ENCODE measurements around the gene SPAG5.

SPAG5 gene

DNA sequence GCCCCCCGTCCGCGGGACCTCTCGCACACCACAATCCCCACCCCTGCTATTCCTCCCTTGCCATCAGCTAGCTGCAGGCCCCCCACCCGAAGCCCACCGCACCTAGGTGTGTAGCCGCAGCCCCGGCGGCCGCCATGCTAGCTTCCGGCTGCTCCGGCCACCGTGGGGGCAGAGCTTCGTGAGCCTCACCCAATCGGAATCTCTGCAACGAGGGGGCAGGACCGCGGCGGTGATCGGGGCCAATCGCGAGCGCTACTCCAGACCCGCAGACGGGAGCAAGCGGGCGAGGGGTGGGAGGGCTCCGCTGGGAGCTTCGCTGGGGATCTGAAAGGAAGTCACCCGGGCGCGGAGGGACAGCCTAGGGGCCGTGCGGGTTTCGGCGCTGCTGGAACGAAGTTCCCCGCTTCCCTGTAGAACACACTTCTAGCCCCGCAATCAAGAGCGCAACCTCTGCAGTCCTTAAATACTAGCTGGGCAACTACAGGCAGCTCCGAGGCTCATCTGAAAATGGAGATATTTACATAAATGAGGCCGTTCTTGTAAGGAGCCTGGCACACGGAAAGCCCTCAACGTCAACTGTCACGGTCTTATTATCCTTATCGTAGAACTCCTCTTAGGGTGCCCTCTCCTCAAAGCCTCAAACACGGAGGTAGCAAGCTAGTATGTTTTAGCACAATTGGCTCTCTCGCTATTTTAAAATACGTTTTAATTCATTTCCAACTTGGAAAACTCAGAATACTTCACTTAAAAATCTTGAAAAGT, 27.3 kb downstream of the SPAG5 start, which contains the start of gene PIGS:
Gene PIGS (minus strand): TSS at position 164 of the 762 bp plus-strand sequence. CDS start 28 bp downstream, at position 136.
- DNase-seq (ENCODE audit: low spot score) = peak; percentile 99

DNA sequence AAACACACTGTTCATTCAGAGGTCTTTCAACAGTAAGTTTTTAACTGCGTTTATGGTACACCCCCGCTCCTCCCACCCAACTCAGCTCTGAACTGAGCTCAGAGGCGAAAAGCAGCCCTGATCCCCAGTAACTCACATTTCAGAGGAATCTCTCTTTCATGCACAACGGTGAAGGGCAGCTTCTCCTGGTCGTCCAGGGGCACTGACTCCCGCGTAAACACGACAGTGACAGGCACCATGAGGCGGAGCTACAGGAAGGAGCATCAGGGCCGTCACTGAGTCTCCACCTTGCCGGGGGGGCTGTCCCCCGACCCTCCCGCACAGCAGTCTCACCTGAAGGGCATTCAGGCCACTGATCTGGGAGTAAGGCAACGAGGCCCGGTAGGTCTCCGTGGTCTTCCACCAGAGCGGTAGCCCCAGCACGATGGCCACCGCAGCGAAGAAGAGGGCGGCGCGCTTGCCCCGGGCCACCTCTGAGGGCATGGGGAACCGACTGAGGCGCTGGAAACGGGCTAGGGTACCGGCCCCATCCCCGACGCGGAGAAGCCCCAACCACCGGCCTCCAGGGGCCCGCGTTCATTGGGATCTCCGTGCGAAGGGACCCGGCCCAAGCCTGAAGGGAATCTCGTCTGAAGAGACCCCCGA, 28.0 kb downstream of the SPAG5 start:
- DNase-seq (ENCODE audit: low spot score) = peak; percentile 56

DNA sequence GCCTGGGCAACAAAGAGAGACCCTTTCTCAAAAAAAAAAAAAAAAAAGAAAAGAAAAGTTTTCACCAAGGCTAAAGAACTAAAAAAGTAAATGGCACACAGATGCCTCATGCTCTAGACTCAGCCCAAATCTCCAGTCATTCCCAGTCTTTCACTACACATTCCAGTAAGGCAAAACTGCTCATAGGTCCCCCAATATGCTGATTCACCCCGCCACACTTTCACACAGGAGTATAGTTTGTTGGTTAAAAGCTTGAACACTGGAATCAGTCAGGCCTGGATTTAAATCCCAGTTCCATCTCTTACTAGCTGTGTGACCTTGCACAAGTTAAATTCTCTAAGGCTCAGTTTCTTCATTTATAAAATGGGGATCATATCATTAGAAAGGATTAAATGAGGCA, 29.4 kb downstream of the SPAG5 start:
- no peak for DNase-seq (ENCODE audit: low spot score)

DNA sequence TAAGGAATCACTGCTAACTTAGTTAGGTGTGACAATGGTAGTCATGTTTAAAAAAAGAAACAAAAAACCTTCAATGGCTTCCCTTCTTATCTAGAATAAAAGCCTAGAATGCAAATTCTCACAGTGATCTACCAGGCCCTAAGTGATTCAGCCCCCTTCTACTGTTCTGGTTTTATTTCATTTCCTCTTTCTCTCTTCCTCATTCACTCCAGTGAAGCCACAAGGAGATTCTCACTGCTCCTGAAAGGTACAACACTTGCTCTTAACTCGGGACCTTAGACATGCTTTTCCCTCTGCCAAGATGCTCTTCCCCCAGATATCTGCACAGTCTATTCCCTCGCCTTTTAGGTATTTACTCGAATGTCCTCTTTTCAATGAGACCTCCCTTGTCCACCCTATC, 31.2 kb downstream of the SPAG5 start:
- DNase-seq (ENCODE audit: low spot score) = no peak

DNA sequence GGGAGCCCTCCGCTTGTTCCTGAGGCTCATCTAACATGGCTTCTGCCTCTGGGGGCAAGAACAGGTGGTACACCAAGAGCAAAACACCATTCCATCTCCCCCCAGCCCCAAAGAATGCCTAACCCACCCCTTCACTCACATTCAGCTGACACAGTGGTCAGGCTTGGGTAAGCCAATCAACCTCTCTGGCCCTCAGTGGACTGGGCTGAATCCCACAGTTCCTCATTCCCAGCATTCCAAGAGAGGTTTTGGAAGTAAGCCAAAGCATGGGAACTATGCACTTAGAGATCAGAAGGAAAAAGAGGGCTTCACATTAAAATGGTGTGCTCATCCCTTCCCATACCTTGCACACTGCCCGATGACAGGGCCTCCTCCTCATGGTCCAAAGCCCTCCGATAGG, 35.4 kb downstream of the SPAG5 start:
- no peak for DNase-seq (ENCODE audit: low spot score)

DNA sequence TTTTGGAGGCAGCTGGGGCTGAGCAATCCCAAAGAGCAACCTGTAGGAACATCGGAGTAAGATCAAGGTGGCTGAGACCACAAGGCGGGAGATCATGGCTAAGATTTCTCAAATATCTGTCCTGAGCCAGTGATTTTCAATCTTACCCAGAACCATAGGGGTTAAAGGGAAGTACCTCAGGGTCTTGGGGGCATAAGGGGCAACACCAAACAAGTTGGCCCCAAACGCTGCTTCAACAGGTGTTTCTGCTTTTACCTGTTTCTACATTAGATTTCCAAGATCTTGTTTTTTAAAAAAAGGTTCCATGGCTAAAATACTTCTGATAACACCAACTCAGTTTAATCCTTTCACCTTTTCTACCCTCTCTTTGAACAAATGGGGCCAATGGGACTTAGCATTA, 43.8 kb downstream of the SPAG5 start:
- DNase-seq (ENCODE audit: low spot score) = no peak

DNA sequence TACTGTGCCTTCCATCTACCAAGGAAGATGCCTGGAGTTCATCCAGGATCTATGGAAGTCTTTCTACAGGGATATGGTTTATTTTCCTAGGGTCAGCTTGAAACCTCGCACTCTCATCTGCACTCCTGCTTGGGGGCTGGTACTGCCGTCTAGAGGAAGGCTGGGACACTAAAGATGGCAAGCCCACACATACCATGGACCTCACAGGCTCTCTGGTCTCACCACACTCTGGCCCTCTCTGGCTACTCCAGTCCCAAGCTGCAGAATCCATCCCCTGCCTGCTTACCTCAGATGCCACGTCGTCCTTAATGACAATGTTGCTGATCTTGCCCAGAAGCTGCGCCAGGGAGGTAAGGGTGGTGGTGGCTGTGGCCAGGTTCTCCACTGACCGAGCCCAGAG, 44.3 kb downstream of the SPAG5 start:
- DNase-seq (ENCODE audit: low spot score) = no peak

DNA sequence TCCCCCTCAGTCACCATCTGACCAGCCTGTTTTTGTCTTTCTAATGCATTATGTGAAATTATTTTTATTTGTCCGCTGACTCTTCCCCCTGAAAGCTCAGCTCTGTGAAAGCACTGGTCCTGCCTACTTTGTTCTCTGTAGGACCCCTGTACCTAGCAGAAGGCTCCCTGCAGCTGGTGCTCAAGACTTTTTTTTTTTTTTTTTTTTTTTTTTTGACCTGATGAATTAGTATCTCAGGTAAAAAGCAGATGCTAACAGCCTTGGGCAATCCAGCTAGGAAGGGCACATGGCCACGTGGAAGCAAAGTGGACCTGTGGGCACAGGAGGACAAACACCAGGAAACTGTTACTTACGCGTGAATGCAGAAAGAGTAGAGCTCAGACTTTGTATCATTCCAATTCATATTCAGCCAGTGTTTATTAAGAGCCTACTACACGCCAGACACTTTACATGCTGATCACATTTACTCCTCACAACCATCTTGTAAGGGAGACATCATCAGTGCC, 45.8 kb downstream of the SPAG5 start:
- DNase-seq (ENCODE audit: low spot score) = no peak

DNA sequence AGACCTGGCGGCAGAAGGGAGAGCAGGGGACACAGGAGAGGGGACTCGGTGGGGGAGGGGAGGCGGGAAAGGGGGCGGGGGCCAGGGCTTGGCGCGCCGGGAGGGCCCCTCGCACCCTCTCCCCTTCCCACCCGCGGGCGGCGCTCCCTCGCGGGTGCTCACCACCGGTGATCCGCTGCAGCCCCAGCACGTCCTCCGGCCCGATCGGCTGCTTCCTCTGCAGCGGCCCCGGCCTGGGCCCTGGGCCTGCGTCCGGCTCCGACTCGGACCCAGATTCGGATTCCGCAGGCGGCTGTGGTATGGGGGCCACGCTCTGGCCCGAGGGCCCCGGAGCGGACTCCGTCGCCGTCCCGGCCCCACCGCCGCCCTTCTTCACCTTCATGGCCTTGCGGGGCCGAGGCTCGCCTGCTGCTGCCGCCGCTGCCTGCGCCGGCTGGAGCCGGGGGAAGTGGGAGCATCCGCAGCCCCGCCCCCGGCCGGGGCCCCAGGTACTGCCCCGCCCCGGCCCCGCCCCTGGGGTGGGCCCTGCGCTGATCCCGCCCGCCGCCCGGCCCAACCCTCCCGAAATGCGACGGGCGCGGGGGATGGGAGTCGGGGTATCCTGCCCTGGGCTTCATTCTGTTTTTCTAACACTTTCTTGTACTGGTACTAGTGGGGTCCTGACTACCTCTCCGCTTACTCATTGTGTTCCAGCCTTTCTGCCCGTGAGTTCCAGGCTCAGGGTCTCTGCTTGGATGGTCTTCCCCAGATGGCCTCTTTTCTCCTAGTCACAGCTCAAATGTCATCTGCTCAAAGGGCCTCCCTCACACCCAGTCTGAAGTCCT, 46.4 kb downstream of the SPAG5 start, which contains the start of gene UNC119:
Gene UNC119 (minus strand): TSS at position 449 of the 824 bp plus-strand sequence. CDS start 67 bp downstream, at position 382.
- DNase-seq (ENCODE audit: low spot score) = peak; percentile 91

DNA sequence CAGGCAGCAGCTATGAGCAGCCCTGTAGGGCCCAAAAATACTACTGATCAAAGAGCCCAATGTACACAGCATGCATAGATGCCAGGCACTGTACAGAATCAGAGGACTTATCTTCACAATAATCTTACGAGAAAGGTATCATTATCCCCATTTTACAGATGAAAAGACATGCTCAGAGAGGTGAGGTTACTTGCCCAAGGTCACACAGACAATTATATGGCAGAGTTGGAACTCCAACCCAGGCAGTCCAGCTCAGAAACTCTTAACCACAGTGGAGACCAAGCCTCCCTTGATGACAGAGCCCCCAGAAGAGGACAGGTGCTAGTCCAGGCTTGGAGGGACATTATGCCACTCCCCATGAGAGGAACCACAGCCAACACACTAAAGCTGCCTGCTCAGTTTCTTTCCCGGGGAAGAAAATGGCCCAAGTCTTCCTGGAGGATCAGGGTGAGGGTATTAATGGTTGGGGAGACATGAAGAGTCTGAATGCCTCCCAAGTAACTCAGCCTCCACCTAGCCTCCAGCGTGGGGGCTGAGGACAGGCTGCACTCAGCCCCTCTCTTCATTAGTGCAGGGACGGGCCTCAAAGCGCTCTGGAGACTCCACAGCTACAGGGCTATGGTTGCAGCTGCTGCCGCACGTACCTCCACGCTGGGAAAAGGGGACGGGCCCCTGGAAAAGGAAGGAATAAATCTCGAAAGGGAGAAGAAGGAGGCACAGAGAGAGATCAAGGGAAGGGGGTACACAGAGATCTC, 47.2 kb downstream of the SPAG5 start:
- peak; percentile 58 for DNase-seq (ENCODE audit: low spot score)

DNA sequence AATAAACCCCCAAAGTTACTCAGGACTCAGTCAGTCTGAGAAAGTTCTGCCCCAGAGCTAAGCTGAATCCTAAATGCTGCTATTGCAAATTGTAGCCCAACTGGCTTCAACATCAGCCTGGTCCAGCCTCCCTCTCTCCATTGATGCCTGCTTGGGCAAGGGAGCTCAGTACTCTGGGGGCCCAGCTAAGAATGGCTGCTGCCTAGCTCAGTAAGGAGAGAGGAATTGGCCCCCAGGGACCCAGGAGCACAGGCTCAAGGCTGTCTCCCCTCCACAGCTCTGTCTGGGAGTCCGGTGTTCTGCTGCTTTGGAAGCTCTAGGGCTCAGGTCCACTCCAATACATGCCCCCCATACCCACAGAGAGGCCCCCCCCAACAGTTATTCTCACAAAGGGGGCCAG, 48.0 kb downstream of the SPAG5 start:
- no peak for DNase-seq (ENCODE audit: low spot score)

DNA sequence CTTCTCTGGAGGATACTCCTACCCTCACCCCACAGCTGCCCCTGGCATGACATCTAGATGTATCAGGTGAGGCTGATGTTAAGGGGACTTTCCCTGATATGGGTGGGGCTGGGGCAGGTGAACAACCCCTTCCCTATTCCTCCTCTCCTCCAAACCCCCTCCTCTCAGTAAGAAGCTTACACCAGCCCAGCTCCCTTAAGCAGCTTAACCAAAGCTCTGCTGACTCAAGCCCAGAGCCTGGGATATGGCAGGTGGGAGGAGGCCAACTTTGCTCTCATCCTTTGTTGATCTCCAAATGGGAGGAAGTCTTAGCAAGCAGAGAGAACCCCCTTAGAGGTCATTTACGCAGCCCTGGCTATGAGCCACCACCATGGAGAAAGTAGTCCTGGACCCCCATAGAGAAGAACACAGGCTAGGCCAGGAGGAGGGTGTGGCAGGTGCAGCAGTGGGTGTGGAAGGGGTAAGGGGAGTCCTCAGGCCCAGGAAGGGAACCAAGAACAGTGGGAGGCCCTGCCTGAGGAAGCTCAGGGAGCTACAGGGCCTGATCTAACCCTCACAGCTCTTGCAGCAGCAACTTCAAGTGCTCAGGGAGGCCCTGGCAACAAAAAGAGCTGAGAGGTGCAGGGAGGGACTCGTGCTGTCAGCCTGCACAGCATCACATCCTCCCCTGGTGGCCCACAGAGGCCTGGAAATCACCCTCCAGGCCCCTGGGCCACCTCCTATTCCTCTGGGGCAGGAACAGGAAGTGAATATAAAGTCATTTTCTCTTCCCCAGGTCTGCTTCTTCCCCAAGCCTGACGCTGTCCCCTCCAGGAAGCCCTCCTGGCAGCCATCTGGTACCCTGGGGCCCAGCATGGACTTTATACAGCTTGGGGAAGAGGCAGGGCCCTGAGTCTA, 49.3 kb downstream of the SPAG5 start:
- DNase-seq (ENCODE audit: low spot score) = no peak

DNA sequence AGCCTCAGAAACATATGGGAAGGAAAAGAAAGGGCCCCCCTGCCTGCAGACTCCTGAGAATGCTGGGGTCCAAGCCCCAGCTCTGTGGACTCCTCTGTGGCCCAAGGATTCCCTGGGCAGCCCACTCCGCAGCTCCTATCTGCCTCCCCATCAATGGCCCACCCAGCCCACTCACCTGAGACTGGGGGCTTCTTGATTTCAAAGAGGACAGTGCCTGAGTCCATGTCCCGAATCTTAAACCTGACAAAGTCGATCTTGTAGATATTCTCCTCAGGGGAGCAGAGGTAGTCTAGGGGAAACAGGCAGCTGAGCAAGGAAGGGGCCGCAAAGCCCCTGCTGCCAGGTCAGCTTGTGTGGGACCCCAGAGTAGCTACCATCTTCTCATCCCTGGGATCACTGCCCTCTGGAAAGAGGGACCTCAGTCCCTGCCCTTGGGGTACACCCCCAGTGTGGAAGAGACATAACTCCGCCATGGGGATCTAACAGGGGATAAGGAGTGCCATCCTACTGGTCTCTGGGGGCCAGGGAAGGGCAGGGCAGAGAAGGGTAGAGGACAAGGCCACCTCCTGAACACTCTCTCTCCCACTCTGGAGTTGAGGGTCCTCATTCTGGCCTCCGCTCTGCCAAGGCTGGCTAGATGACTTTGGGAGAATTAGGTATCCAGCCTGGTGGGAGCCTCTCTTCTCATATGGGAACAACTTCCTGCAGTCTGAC, 50.3 kb downstream of the SPAG5 start:
- DNase-seq (ENCODE audit: low spot score) = no peak

DNA sequence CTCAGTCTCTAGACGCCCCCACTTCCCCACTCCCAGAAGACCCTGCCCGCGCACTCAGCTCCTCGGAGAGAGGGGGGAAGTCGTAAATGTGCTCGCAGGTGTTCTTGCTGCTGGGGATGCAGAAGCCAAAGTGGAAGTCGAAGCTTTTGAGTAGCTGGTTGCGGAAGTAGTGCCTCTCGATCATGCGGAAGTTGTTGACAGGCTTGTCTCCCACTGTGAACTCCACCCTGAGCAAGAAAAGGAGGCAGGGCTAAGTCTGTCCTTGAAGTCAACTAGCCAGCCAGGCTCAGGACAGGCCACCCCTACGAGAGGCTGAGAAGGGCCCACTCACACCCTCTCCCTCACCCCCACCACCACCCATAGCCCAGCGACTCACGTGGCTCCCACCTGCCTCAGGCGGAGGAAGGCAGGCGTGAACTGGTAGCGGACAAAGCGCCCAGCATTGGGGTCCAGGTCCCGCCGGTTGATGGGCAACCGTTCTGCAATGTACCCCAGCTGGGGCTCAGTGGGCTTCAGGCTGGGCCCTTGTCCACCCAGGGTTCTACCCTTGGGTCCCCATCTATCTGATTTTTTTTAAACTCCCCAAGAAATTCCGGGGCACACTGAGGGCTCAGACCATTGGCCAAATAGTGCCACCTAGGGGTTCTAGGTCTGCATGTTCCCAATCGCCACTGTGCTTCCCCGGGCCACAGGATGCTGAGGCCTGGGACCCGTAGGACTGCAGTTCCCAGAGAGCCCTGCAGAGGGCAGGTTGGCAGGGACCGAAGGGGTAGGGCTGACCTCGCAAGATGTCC, 51.0 kb downstream of the SPAG5 start:
- DNase-seq (ENCODE audit: low spot score) = peak; percentile 90

DNA sequence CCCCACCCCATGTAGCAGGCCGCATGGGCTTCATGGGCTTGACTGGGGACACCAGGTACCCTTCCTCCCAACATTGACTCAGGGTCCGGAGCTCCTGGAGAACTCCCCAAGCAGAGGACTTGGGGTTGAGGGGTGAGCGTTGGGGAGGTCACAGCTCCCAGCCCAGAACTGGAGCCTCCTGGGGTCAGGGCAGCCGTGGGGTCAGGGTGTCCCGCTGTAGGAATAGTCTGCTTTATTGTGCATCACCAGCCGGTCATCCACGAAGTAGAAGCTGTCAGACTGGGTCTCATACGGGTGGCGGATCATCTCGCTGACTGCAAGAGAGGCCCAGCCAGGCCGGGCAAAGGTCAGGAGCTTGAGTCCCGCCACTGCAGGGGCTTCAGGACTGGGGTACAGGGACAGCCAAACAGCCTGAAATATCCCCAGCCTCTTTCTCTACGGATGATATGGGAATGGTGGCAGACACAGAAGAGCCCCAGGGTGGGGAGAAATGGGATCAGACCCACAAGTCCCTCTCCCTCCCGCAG, 51.7 kb downstream of the SPAG5 start:
- DNase-seq (ENCODE audit: low spot score) = no peak

DNA sequence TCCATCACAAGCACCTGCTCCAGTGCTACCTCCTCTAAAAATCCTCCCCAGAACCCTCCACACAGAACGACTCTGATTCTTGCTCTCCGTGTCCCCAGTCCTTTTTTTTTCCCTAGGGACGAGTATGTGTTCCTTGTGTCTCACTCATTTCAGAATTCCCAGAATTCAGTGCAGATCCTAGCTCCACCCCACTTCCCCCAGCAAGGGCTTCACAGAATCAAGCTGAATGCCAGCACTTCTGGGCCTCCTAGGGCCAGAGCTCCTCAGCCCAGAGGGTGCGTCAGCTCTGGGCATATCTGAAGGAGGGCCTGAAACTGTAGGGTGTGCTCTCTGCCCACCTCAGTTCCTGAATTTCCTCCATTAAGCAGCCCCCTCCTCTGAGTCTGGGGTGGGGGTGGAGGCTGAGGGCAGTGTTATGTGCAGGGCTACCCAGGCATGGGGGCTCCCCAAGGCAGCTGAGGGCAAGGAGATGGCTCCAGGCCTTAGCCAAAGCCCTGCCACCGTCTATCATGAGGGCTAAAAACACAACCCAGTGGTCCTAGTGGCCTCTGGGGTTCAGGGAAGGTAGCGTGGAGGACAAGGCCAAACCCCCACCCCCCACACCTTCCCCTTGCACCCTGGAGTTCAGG, 52.9 kb downstream of the SPAG5 start:
- DNase-seq (ENCODE audit: low spot score) = peak; percentile 8

DNA sequence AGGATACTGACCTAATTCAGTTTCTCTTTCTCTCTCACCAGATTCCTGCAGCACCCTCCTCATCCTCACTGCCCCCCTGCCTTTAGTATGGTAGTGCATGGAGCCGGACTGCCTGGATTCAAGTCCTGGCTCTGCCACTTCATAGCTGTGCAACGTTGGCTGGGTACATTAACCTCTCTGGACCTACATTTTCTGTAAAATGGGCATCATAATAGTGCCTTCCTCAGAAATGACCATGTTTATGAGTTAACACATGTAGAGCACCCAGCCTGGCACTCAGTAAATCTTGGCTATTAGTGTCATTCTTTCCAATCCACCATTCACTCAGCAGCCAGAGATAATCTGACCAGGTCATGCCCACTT, 53.7 kb downstream of the SPAG5 start:
- DNase-seq (ENCODE audit: low spot score) = no peak

DNA sequence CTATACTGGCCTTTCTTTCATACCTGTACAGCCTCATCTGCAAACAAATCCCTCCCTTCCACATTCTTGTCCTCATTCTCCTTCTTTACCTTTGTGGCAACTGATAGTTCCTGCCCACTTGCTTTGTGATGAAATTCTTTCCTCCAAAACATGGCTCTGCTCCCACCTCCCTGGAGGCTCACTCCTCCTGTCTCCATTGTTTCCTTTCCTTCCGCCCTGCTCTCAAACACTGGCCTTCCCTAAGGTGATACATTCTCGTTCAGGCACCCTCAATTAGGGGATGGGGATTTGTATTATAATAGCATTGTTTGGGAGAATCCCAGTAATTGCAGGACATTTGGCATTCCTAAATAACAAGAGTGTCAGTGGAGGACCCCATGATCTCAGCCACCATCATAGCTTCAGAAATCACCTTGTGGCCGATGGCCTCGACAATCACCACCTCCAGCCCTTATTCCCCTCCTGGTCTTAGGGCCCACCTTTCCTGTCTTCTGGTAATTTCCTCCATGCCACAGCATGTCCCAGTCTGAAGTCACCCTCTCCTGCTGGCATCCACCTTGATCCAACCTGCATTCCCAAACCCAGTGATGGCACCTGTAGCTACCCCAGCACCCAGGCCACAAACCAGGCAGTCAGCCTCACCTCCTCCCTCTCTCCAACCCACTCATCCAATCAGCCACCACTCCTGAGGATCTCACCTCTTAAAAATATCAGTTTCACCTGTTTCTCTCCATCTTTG, 54.3 kb downstream of the SPAG5 start:
- no peak for DNase-seq (ENCODE audit: low spot score)
